ENCODE results near the gene MAGED2. TPM values are rescaled to one million over a fixed set of nuclear protein-coding genes. Genes with fewer than 3 reads are reported as not detected.
"Not testable (repeated sequence)": the region's sequence is repeated elsewhere in the genome, so short reads cannot be mapped to it uniquely, and the experiment has no call there.

Gene MAGED2
- 100 to 1,000 TPM; 123 TPM for total RNA-seq
- polyA plus RNA-seq: 100 to 1,000 TPM; 132 to 152 (median 135) TPM
- 57.4 to 258 (median 184) reads per million in 6 experiments for total RNA-seq

GRCh38 chrX:54807524-54808108 lies at the start of gene MAGED2:
MAGED2 (plus strand) TSS chrX:54807745; CDS start chrX:54809332, 1,587 bp downstream.
- DNase-seq (peak; percentile 33 to 80 (median 62)), ATAC-seq (peak; percentile 76 to 78)
- H3K9me3 Mint-ChIP-seq: no peaks in the 10 kb centered on the region
- H3K27ac Mint-ChIP-seq: peak within 1 kb of the TSS; percentile 90 to 99 (median 95)
- H3K36me3 Mint-ChIP-seq: peaks cover 0 to 22% (median 0%) of the 10 kb centered on the region in 3 donors
- peak within 1 kb of the TSS; percentile 91 to 99 (median 95) for H3K4me3 Mint-ChIP-seq
- H3K4me1 Mint-ChIP-seq: peaks cover 13 to 27% (median 24%) of the 10 kb centered on the region in 4 donors
- H3K27me3 Mint-ChIP-seq: peaks cover 0 to 2% (median 0%) of the 10 kb centered on the region in 5 donors
- POLR2A ChIA-PET: interaction anchor here (0.7 to 2.0 kb wide), 5 partner anchors 168 to 624 kb away, joined by 5 to 17 read pairs (median 7); partner anchors contain the start of genes APEX2 and FAM120C

- Mint-ChIP-seq H3K9me3 (peaks cover 0 to 16% (median 3%) of the 10 kb centered on the region in 9 donors), H3K4me1 (no peaks in the 10 kb centered on the region), H3K27ac (no peak overlapping the region), H3K4me3 (no peak overlapping the region), H3K27me3 (peaks cover 0 to 2% (median 0%) of the 10 kb centered on the region in 5 donors), H3K36me3 (no peaks in the 10 kb centered on the region)
- POLR2A ChIA-PET: no interaction called here
- DNase-seq (no peak), ATAC-seq (no peak)
Observed at GRCh38 chrX:54758114-54759055, 49.2 kb upstream of the MAGED2 start.

GRCh38 chrX:54774391-54775094 lies 33.0 kb upstream of the MAGED2 start:
- H3K9me3 Mint-ChIP-seq, H3K27ac Mint-ChIP-seq, H3K4me3 Mint-ChIP-seq, H3K36me3 Mint-ChIP-seq, DNase-seq, POLR2A ChIA-PET, ATAC-seq: not testable (repeated sequence)
- Mint-ChIP-seq H3K27me3 (peaks cover 0 to 14% (median 2%) of the 10 kb centered on the region in 5 donors), H3K4me1 (peaks cover 6 to 15% (median 14%) of the 10 kb centered on the region in 4 donors)

- no peak overlapping the region for H3K27ac Mint-ChIP-seq
- POLR2A ChIA-PET: no interaction called here
- ATAC-seq: no peak
- peaks cover 0 to 3% (median 0%) of the 10 kb centered on the region in 5 donors for H3K27me3 Mint-ChIP-seq
- H3K4me1 Mint-ChIP-seq: peaks cover 4 to 15% (median 14%) of the 10 kb centered on the region in 4 donors
- H3K4me3 Mint-ChIP-seq: no peak overlapping the region
- H3K36me3 Mint-ChIP-seq: peaks cover 0 to 4% (median 0%) of the 10 kb centered on the region in 3 donors
- no peak for DNase-seq
- H3K9me3 Mint-ChIP-seq: no peaks in the 10 kb centered on the region
Observed at GRCh38 chrX:54776061-54776460, 31.5 kb upstream of the MAGED2 start.

- H3K36me3 Mint-ChIP-seq: peaks cover 0 to 1% (median 0%) of the 10 kb centered on the region in 3 donors
- H3K9me3 Mint-ChIP-seq: no peaks in the 10 kb centered on the region
- H3K4me1 Mint-ChIP-seq: peaks cover 4 to 15% (median 14%) of the 10 kb centered on the region in 4 donors
- H3K27ac Mint-ChIP-seq: peak overlapping the region in 5 of 10 donors; percentile 28 to 84 (median 56)
- ATAC-seq (peak; percentile 33 to 48), DNase-seq (peak in 1 of 10 donors; percentile 22)
- H3K27me3 Mint-ChIP-seq: peaks cover 0 to under 1% (median 0%) of the 10 kb centered on the region in 5 donors
- peak overlapping the region in 2 of 10 donors; percentile 15 to 18 for H3K4me3 Mint-ChIP-seq
- POLR2A ChIA-PET: no interaction called here
Observed at GRCh38 chrX:54776987-54777672, 30.4 kb upstream of the MAGED2 start.

GRCh38 chrX:54785901-54786300 lies 21.6 kb upstream of the MAGED2 start:
- no peaks in the 10 kb centered on the region for H3K36me3 Mint-ChIP-seq
- no peaks in the 10 kb centered on the region for H3K27me3 Mint-ChIP-seq
- POLR2A ChIA-PET: no interaction called here
- no peak for ATAC-seq
- peak overlapping the region in 1 of 10 donors; percentile 55 for H3K27ac Mint-ChIP-seq
- DNase-seq: no peak
- peaks cover 0 to 2% (median 0%) of the 10 kb centered on the region in 9 donors for H3K9me3 Mint-ChIP-seq
- H3K4me3 Mint-ChIP-seq: no peak overlapping the region
- peaks cover 0 to 2% (median 0%) of the 10 kb centered on the region in 4 donors for H3K4me1 Mint-ChIP-seq

- ATAC-seq (peak; percentile 57 to 62), DNase-seq (peak in 7 of 10 donors; percentile 1 to 34 (median 17))
- Mint-ChIP-seq H3K27me3 (no peaks in the 10 kb centered on the region), H3K36me3 (no peaks in the 10 kb centered on the region), H3K4me1 (peaks cover 0 to 2% (median 0%) of the 10 kb centered on the region in 4 donors), H3K9me3 (peaks cover 0 to 2% (median 0%) of the 10 kb centered on the region in 9 donors), H3K4me3 (peak overlapping the region in 1 of 10 donors; percentile 64), H3K27ac (no peak overlapping the region)
- POLR2A ChIA-PET: no interaction called here
Observed at GRCh38 chrX:54786967-54787366, 20.6 kb upstream of the MAGED2 start.

- Mint-ChIP-seq H3K36me3 (no peaks in the 10 kb centered on the region), H3K4me1 (peaks cover 0 to 2% (median 0%) of the 10 kb centered on the region in 4 donors), H3K27me3 (no peaks in the 10 kb centered on the region), H3K4me3 (no peak overlapping the region), H3K9me3 (peaks cover 0 to 3% (median 0%) of the 10 kb centered on the region in 9 donors), H3K27ac (no peak overlapping the region)
- ATAC-seq (no peak), DNase-seq (no peak)
- POLR2A ChIA-PET: no interaction called here
Observed at GRCh38 chrX:54788446-54788845, 19.1 kb upstream of the MAGED2 start.

- H3K27me3 Mint-ChIP-seq, POLR2A ChIA-PET, DNase-seq: not testable (repeated sequence)
Observed at GRCh38 chrX:54789405-54789804, 18.1 kb upstream of the MAGED2 start.

GRCh38 chrX:54794028-54794427 lies 13.5 kb upstream of the MAGED2 start:
- Mint-ChIP-seq H3K36me3 (no peaks in the 10 kb centered on the region), H3K27me3 (no peaks in the 10 kb centered on the region), H3K27ac (no peak overlapping the region), H3K4me3 (no peak overlapping the region), H3K4me1 (no peaks in the 10 kb centered on the region), H3K9me3 (peaks cover 0 to 2% (median 0%) of the 10 kb centered on the region in 9 donors)
- DNase-seq (no peak), ATAC-seq (no peak)
- POLR2A ChIA-PET: no interaction called here

More at GRCh38 chrX:54789405-54789804, 18.1 kb upstream of the MAGED2 start:
- ATAC-seq, H3K36me3 Mint-ChIP-seq, H3K4me3 Mint-ChIP-seq, H3K9me3 Mint-ChIP-seq, H3K4me1 Mint-ChIP-seq, H3K27ac Mint-ChIP-seq: not testable (repeated sequence)

GRCh38 chrX:54794795-54795194 lies 12.8 kb upstream of the MAGED2 start:
- Mint-ChIP-seq H3K27ac (peak overlapping the region in 1 of 10 donors; percentile 52), H3K4me1 (no peaks in the 10 kb centered on the region), H3K27me3 (no peaks in the 10 kb centered on the region), H3K36me3 (no peaks in the 10 kb centered on the region), H3K4me3 (no peak overlapping the region), H3K9me3 (peaks cover 0 to 2% (median 0%) of the 10 kb centered on the region in 9 donors)
- no peak for DNase-seq
- POLR2A ChIA-PET: no interaction called here
- no peak for ATAC-seq

- POLR2A ChIA-PET: no interaction called here
- Mint-ChIP-seq H3K27ac (peak within 1 kb of the TSS in 2 of 10 donors; percentile 7 to 45), H3K4me1 (no peaks in the 10 kb centered on the region), H3K36me3 (no peaks in the 10 kb centered on the region), H3K9me3 (peaks cover 0 to 2% (median 0%) of the 10 kb centered on the region in 9 donors), H3K4me3 (no peak within 1 kb of the TSS), H3K27me3 (no peaks in the 10 kb centered on the region)
- DNase-seq: no peak
- ATAC-seq: no peak
Observed at GRCh38 chrX:54798137-54798536, 9.4 kb upstream of the MAGED2 start, which contains the start of gene ITIH6. ITIH6 (minus strand) TSS chrX:54798255; CDS start chrX:54798210, 45 bp downstream.
